Measurements from ENCODE around the gene FHOD1.

The FHOD1 gene

DNA sequence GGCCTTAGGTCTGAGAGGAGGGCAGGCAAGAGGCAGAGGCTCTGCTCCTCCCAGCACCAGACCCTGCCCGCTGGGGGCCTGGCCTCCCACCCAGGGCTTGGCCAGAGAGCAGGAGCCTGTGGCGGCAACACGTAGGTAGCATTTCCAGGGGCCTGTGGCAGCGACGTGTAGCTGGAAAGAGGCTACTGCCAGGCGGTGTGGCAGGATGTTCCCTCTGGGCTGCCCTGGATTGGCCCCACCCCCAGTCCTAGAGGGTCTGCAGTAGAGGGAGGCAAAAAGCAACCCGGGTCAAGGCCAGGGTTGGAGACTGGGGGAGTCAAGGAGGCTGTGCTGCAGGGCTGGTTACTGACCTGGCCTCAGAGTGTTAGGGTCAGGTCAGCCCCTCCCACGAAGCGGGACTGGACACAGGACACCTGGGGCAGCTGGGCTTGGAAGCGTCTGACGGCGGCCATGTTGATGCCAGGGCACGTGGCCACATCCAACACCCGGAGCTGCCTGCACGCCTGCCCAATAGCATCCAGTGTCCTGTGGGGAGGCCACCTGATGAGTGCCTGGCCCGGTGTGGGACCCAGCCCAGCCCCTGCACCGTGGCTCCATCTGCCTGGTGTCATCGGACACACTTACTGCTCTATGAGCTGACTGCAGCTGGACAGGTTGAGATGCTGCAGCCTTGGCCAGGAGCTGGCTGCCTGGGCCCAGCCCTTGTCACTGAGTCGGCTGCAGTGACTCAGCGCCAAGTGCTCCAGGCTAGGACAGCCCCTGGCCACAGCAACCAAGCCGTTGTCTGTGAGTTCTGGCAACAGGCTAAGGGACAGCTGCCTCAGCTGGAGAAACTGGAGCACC lies 39.8 kb downstream of the FHOD1 start:
- no peak overlapping the region for H3K9ac ChIP-seq (ENCODE audit: low read depth in 1 of 2, low read length in 2 of 2)
- H3K27ac ChIP-seq (ENCODE audit: low read depth, low read length), result no peak overlapping the region
- H3K9me3 ChIP-seq (ENCODE audit: control insufficient read depth in 1 of 2, low read length in 2 of 2), result no peaks in the 10 kb centered on the region
- H3K4me3 ChIP-seq (ENCODE audit: low read depth in 1 of 2, low read length in 2 of 2), result no peak overlapping the region
- no peaks in the 10 kb centered on the region for H3K27me3 ChIP-seq (ENCODE audit: control insufficient read depth in 1 of 2, insufficient read depth in 2 of 2, low read length in 2 of 2)
- no peaks in the 10 kb centered on the region for H3K4me1 ChIP-seq (ENCODE audit: control insufficient read depth in 1 of 2, insufficient read depth in 2 of 2, low read length in 2 of 2)
- peaks cover 3 to 20% of the 10 kb centered on the region in 2 donors for H3K36me3 ChIP-seq (ENCODE audit: control insufficient read depth in 1 of 2, insufficient read depth in 2 of 2, low read length in 2 of 2)

DNA sequence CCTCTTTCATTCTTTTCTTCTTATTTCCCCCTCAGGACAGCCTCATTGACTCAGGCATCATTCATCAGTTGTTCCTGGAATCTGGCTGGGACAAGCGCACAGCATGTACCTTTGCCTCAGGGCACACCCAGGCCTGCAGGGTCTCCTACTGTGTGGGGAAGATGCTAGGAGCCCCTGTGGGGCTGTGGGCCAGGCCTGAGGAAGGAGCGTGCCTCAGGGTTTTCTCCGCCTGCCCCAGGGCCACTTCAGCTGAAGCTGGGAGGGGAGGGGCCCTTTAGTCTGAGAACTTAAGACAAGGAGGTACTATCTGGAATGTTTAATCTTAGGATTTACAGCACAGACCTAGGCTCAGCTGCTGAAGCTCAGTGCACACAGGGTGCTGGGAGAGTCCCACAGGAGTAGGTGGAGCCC lies 40.4 kb downstream of the FHOD1 start:
- Histone ChIP-seq H3K27me3 (ENCODE audit: control insufficient read depth in 1 of 2, insufficient read depth in 2 of 2, low read length in 2 of 2) (no peaks in the 10 kb centered on the region), H3K9me3 (ENCODE audit: control insufficient read depth in 1 of 2, low read length in 2 of 2) (no peaks in the 10 kb centered on the region), H3K9ac (ENCODE audit: low read depth in 1 of 2, low read length in 2 of 2) (no peak overlapping the region), H3K27ac (ENCODE audit: low read depth, low read length) (no peak overlapping the region), H3K4me3 (ENCODE audit: low read depth in 1 of 2, low read length in 2 of 2) (no peak overlapping the region), H3K36me3 (ENCODE audit: control insufficient read depth in 1 of 2, insufficient read depth in 2 of 2, low read length in 2 of 2) (peaks cover 3 to 27% of the 10 kb centered on the region in 2 donors), H3K4me1 (ENCODE audit: control insufficient read depth in 1 of 2, insufficient read depth in 2 of 2, low read length in 2 of 2) (no peaks in the 10 kb centered on the region)

DNA sequence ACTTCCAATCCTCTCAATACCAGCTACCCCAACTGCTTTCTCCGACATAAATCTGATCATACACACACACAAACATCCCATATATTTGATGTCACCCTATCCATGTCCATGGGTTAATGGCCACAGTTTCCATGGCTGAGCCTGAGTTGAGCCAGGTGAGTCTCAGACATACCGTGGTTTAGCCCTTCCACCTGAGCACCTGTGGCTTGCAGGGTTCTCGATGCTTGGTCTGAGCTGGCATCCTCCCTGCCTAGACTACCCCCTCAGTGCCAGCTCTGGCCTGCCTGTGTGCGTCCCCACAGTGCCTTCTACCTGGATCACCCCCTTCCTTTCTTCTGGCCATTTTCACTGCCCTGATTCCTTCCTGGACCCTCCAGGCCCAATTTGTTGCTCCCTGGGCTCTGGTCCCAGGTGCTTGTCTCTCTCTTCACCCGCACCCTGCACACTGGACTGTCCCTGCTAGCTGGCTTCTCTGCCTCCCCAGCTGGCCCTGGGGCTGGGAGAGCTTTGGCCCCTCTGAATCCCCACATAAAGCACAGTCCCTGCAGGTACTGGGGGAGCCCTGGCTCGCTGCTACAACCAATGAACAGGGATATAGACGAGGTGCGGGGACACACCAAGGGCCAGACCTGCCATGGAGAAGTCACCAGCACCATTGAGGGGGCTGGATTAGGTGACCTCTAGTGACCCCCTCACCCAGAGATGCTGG lies 41.0 kb downstream of the FHOD1 start:
- H3K9me3 ChIP-seq (ENCODE audit: control insufficient read depth in 1 of 2, low read length in 2 of 2), result no peaks in the 10 kb centered on the region
- no peak overlapping the region for H3K9ac ChIP-seq (ENCODE audit: low read depth in 1 of 2, low read length in 2 of 2)
- H3K4me1 ChIP-seq (ENCODE audit: control insufficient read depth in 1 of 2, insufficient read depth in 2 of 2, low read length in 2 of 2), result no peaks in the 10 kb centered on the region
- H3K36me3 ChIP-seq (ENCODE audit: control insufficient read depth in 1 of 2, insufficient read depth in 2 of 2, low read length in 2 of 2), result peaks cover 6 to 32% of the 10 kb centered on the region in 2 donors
- H3K27me3 ChIP-seq (ENCODE audit: control insufficient read depth in 1 of 2, insufficient read depth in 2 of 2, low read length in 2 of 2), result no peaks in the 10 kb centered on the region
- H3K27ac ChIP-seq (ENCODE audit: low read depth, low read length), result no peak overlapping the region
- H3K4me3 ChIP-seq (ENCODE audit: low read depth in 1 of 2, low read length in 2 of 2), result no peak overlapping the region

DNA sequence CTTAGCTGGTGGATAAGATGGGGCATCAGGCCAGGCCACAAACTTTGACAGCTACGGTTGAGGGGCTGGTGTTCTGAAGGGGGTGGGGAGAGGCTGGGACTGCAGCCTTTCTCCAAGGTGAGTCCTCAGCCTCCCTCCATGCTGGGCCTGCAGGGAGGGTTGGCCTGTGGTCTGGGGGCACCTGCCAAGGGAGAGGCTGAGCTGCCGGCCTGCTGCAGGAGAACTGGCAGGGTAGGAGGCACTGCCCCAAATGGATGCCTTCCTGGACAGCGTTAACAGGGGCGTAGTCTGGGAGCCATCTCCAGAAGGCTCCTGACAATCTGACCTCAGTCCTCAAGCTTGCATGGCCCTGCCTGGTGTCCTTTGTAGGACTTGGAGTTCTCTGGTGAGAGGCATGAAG lies 43.2 kb downstream of the FHOD1 start:
- H3K9ac ChIP-seq (ENCODE audit: low read depth in 1 of 2, low read length in 2 of 2), result no peak overlapping the region
- no peaks in the 10 kb centered on the region for H3K27me3 ChIP-seq (ENCODE audit: control insufficient read depth in 1 of 2, insufficient read depth in 2 of 2, low read length in 2 of 2)
- peaks cover 11 to 43% of the 10 kb centered on the region in 2 donors for H3K36me3 ChIP-seq (ENCODE audit: control insufficient read depth in 1 of 2, insufficient read depth in 2 of 2, low read length in 2 of 2)

DNA sequence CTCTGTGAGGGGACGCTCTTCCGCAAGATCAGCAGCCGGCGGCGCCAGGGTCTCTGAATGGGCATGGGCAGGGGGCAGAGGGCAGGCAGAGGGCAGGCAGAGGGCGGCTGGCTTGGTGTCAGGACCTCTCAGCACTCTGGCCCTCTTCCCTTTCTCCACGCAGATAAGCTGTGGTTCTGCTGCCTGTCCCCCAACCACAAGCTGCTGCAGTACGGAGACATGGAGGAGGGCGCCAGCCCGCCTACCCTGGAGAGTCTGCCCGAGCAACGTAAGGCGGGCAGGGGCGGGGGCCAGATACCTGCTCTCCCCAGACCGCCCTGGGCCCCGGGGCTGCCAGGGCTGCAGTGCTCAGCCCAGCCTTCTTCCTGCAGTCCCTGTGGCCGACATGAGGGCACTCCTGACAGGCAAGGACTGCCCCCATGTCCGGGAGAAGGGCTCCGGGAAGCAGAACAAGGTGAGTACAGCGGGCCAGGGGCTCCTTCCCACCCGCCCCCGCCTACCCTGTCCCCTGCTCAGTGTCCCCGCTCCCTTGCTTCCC lies 44.3 kb downstream of the FHOD1 start:
- Histone ChIP-seq H3K9ac (ENCODE audit: low read depth in 1 of 2, low read length in 2 of 2) (no peak overlapping the region), H3K27me3 (ENCODE audit: control insufficient read depth in 1 of 2, insufficient read depth in 2 of 2, low read length in 2 of 2) (no peaks in the 10 kb centered on the region), H3K36me3 (ENCODE audit: control insufficient read depth in 1 of 2, insufficient read depth in 2 of 2, low read length in 2 of 2) (peaks cover 11 to 47% of the 10 kb centered on the region in 2 donors), H3K27ac (ENCODE audit: low read depth, low read length) (no peak overlapping the region), H3K9me3 (ENCODE audit: control insufficient read depth in 1 of 2, low read length in 2 of 2) (no peaks in the 10 kb centered on the region), H3K4me3 (ENCODE audit: low read depth in 1 of 2, low read length in 2 of 2) (no peak overlapping the region), H3K4me1 (ENCODE audit: control insufficient read depth in 1 of 2, insufficient read depth in 2 of 2, low read length in 2 of 2) (peaks cover 7 to 13% of the 10 kb centered on the region in 2 donors)

More for the DNA sequence above, 43.2 kb downstream of the FHOD1 start:
- H3K9me3 ChIP-seq (ENCODE audit: control insufficient read depth in 1 of 2, low read length in 2 of 2), result no peaks in the 10 kb centered on the region
- no peak overlapping the region for H3K4me3 ChIP-seq (ENCODE audit: low read depth in 1 of 2, low read length in 2 of 2)
- H3K27ac ChIP-seq (ENCODE audit: low read depth, low read length), result no peak overlapping the region
- peaks cover 0 to 6% of the 10 kb centered on the region in 2 donors for H3K4me1 ChIP-seq (ENCODE audit: control insufficient read depth in 1 of 2, insufficient read depth in 2 of 2, low read length in 2 of 2)

DNA sequence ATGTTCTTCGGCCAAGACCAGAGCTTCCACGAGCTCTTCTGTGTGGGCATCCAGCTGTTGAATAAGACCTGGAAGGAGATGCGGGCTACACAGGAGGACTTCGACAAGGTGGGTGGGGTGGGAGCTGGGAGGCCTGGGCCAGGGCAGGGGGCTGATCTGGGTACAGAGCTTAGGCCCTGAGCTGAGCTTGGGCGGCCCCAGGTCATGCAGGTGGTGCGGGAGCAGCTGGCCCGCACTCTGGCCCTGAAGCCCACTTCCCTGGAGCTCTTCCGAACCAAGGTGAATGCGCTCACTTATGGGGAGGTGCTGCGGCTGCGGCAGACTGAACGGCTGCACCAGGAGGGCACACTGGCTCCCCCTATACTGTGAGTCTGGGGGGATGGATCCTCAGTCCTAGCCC lies 44.9 kb downstream of the FHOD1 start:
- H3K9me3 ChIP-seq (ENCODE audit: control insufficient read depth in 1 of 2, low read length in 2 of 2), result no peaks in the 10 kb centered on the region
- no peak overlapping the region for H3K27ac ChIP-seq (ENCODE audit: low read depth, low read length)
- no peak overlapping the region for H3K9ac ChIP-seq (ENCODE audit: low read depth in 1 of 2, low read length in 2 of 2)
- H3K4me1 ChIP-seq (ENCODE audit: control insufficient read depth in 1 of 2, insufficient read depth in 2 of 2, low read length in 2 of 2), result peaks cover 13 to 18% of the 10 kb centered on the region in 2 donors
- peaks cover 14 to 53% of the 10 kb centered on the region in 2 donors for H3K36me3 ChIP-seq (ENCODE audit: control insufficient read depth in 1 of 2, insufficient read depth in 2 of 2, low read length in 2 of 2)
- no peaks in the 10 kb centered on the region for H3K27me3 ChIP-seq (ENCODE audit: control insufficient read depth in 1 of 2, insufficient read depth in 2 of 2, low read length in 2 of 2)
- no peak overlapping the region for H3K4me3 ChIP-seq (ENCODE audit: low read depth in 1 of 2, low read length in 2 of 2)

DNA sequence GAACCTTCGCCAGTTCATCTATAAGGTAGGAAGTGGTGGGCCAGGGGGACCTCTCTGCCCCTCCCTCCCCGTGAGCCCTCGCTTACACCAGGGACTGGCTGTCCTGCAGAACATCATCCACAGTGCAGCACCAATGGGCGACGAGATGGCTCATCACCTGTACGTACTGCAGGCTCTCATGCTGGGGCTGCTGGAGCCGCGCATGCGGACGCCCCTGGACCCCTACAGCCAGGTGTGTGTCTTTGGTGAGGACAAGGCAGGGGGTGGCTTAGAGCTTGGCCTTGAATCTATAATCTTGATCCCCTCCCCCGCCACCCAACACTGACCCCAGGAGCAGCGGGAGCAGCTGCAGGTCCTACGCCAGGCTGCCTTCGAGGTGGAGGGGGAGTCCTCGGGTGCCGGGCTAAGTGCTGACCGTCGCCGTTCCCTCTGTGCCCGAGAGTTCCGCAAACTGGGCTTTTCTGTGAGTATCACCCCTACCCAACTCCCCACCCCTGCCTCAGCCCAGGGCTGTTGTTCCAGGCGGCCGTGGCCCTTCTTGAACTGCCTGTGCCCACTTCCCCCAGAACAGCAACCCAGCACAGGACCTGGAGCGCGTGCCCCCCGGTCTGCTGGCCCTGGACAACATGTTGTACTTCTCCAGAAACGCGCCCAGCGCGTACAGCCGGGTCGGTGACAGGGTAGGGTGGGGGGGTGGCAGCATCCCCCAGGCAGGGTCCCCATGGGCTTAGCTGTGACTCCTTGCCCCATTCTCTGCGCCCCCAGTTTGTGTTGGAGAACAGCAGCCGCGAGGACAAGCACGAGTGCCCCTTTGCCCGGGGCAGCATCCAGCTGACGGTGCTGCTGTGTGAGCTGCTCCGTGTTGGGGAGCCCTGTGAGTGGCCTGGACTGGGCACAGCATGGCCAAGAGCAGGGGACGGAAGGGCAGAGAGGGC lies 45.6 kb downstream of the FHOD1 start:
- Histone ChIP-seq H3K4me1 (ENCODE audit: control insufficient read depth in 1 of 2, insufficient read depth in 2 of 2, low read length in 2 of 2) (peaks cover 14 to 18% of the 10 kb centered on the region in 2 donors), H3K27ac (ENCODE audit: low read depth, low read length) (no peak overlapping the region), H3K9me3 (ENCODE audit: control insufficient read depth in 1 of 2, low read length in 2 of 2) (no peaks in the 10 kb centered on the region), H3K9ac (ENCODE audit: low read depth in 1 of 2, low read length in 2 of 2) (no peak overlapping the region), H3K4me3 (ENCODE audit: low read depth in 1 of 2, low read length in 2 of 2) (no peak overlapping the region), H3K36me3 (ENCODE audit: control insufficient read depth in 1 of 2, insufficient read depth in 2 of 2, low read length in 2 of 2) (peaks cover 21 to 61% of the 10 kb centered on the region in 2 donors), H3K27me3 (ENCODE audit: control insufficient read depth in 1 of 2, insufficient read depth in 2 of 2, low read length in 2 of 2) (no peaks in the 10 kb centered on the region)

DNA sequence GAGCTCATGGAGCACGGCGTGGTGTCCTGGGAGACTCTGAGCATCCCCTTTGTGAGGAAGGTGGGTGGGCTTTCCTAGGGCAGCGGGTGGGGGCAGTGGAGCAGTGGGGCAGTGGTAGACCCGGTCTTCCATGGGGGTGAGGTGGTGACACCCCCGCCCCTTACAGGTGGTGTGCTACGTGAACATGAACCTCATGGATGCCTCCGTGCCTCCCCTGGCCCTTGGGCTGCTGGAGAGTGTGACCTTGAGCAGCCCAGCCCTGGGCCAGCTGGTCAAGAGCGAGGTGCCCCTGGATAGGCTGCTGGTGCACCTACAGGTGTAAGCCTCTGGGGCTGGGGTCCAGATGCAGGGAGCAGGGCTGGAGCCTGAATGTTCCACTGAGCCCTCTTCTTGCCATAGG lies 46.8 kb downstream of the FHOD1 start:
- no peak overlapping the region for H3K27ac ChIP-seq (ENCODE audit: low read depth, low read length)
- no peaks in the 10 kb centered on the region for H3K27me3 ChIP-seq (ENCODE audit: control insufficient read depth in 1 of 2, insufficient read depth in 2 of 2, low read length in 2 of 2)
- peak overlapping the region in 1 of 2 donors; percentile 53 for H3K4me3 ChIP-seq (ENCODE audit: low read depth in 1 of 2, low read length in 2 of 2)
- peaks cover 14 to 22% of the 10 kb centered on the region in 2 donors for H3K4me1 ChIP-seq (ENCODE audit: control insufficient read depth in 1 of 2, insufficient read depth in 2 of 2, low read length in 2 of 2)
- peak overlapping the region in 1 of 2 donors; percentile 30 for H3K9ac ChIP-seq (ENCODE audit: low read depth in 1 of 2, low read length in 2 of 2)
- H3K36me3 ChIP-seq (ENCODE audit: control insufficient read depth in 1 of 2, insufficient read depth in 2 of 2, low read length in 2 of 2), result peaks cover 33 to 73% of the 10 kb centered on the region in 2 donors
- H3K9me3 ChIP-seq (ENCODE audit: control insufficient read depth in 1 of 2, low read length in 2 of 2), result no peaks in the 10 kb centered on the region

DNA sequence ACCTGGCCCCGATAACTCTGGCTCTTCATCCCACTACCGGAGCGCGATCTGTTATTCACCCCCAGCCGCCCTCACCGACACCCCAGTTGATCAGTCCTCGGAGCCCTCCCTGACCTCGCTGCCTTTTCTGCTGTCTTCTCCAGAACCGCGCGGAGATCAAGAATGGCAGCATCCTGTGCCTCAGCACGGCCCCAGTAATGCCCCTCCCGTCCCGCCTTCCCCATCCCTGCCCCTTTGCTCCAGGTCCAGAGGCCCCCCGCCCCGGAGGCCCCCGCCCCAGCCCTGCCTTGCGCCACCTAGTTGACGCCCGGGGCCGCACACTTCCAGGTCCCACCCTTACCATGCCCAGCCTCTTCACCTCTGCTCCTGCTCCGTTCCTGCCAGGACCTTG lies 47.5 kb downstream of the FHOD1 start:
- H3K27ac ChIP-seq (ENCODE audit: low read depth, low read length), result no peak overlapping the region
- peak overlapping the region; percentile 50 to 54 for H3K9ac ChIP-seq (ENCODE audit: low read depth in 1 of 2, low read length in 2 of 2)
- H3K27me3 ChIP-seq (ENCODE audit: control insufficient read depth in 1 of 2, insufficient read depth in 2 of 2, low read length in 2 of 2), result no peaks in the 10 kb centered on the region
- peak overlapping the region; percentile 53 to 73 for H3K4me3 ChIP-seq (ENCODE audit: low read depth in 1 of 2, low read length in 2 of 2)
- H3K4me1 ChIP-seq (ENCODE audit: control insufficient read depth in 1 of 2, insufficient read depth in 2 of 2, low read length in 2 of 2), result peaks cover 14 to 22% of the 10 kb centered on the region in 2 donors
- peaks cover 39 to 79% of the 10 kb centered on the region in 2 donors for H3K36me3 ChIP-seq (ENCODE audit: control insufficient read depth in 1 of 2, insufficient read depth in 2 of 2, low read length in 2 of 2)
- H3K9me3 ChIP-seq (ENCODE audit: control insufficient read depth in 1 of 2, low read length in 2 of 2), result no peaks in the 10 kb centered on the region
